ENCODE measurements around the gene RHOD.

Gene RHOD

GRCh38 chr11:67098799-67099429 lies 42.3 kb downstream of the RHOD start:
- TF ChIP-seq RARB (CRISPR knock-in tag; IDR thresholded peaks at IDR 0.05) (no peak), ARNTL (CRISPR knock-in tag; IDR thresholded peaks at IDR 0.05; ENCODE audit: borderline replicate concordance, low read depth) (no peak)
- no peak for ATAC-seq

DNA sequence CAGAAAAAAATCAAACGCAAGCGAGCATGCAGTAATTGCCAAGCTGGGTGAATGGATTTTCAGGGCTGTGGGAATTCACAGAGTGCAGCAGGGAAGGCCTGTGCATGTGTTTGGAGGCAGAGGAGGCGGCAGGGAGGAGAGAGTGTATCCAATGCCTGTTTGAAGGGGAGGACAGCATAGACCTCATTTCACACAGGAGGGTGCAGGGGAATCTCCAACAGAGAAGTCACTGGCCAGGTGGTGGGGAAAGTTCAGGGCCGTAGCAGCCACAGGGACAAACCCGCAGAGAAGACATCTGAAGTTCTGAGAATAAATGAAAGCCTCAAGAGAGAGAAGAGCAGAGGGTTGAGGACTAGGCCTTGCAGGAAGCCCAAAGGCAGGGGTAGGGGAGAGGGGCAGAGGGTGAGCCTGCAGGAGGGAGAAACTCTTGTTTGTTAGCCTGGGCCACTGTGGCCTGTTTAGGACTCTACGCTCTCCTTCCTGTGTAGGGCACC lies 43.2 kb downstream of the RHOD start:
- no peak for ATAC-seq

DNA sequence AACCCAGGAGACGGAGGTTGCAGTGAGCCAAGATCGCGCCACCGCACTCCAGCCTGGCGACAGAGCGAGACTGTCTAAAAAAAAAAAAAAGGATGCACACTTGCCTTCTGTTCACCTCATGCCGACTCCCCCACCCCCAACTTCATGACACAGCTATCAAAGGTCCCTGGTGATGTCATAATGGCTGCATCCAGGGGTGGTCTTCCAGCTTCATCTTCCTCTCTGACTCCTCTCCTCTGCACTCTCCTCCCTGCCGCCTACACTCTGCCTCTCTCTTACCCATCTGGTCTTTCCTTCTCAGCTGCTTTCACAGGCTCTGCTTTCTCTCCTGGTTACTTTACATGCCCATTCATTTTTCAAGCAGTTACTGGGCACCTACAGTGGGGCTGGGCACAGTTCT lies 46.0 kb downstream of the RHOD start:
- no peak for ATAC-seq
- TF ChIP-seq TOX (CRISPR knock-in tag; IDR thresholded peaks at IDR 0.05; ENCODE audit: borderline replicate concordance), result no peak
- no peak for TF ChIP-seq CREB5 (CRISPR knock-in tag; IDR thresholded peaks at IDR 0.05; ENCODE audit: low read depth)
- no peak for TF ChIP-seq ISL1 (CRISPR knock-in tag; IDR thresholded peaks at IDR 0.05)
- no peak for TF ChIP-seq PPARA (CRISPR knock-in tag; IDR thresholded peaks at IDR 0.05; ENCODE audit: borderline replicate concordance)
- no peak for TF ChIP-seq ZFP3 (CRISPR knock-in tag; IDR thresholded peaks at IDR 0.05)
- TF ChIP-seq OSR1 (CRISPR knock-in tag; IDR thresholded peaks at IDR 0.05), result no peak
- no peak for TF ChIP-seq ARNTL (CRISPR knock-in tag; IDR thresholded peaks at IDR 0.05; ENCODE audit: borderline replicate concordance, low read depth)
- TF ChIP-seq POU6F1 (CRISPR knock-in tag; IDR thresholded peaks at IDR 0.05; ENCODE audit: borderline replicate concordance, low read depth), result no peak
- no peak for TF ChIP-seq SNAI2 (CRISPR knock-in tag; IDR thresholded peaks at IDR 0.05)
- no peak for TF ChIP-seq ZFP30 (CRISPR knock-in tag; IDR thresholded peaks at IDR 0.05)
- no peak for TF ChIP-seq ZNF8 (CRISPR knock-in tag; IDR thresholded peaks at IDR 0.05)
- TF ChIP-seq ZNF565 (CRISPR knock-in tag; conservative IDR thresholded peaks at IDR 0.05; ENCODE audit: low read depth), result no peak
- no peak for TF ChIP-seq PATZ1 (CRISPR knock-in tag; IDR thresholded peaks at IDR 0.05; ENCODE audit: borderline replicate concordance)
- no peak for TF ChIP-seq ZC3H10 (CRISPR knock-in tag; IDR thresholded peaks at IDR 0.05)
- no peak for TF ChIP-seq CSRNP3 (CRISPR knock-in tag; IDR thresholded peaks at IDR 0.05)
- TF ChIP-seq ZNF70 (CRISPR knock-in tag; IDR thresholded peaks at IDR 0.05), result no peak
- no peak for TF ChIP-seq ESRRG (CRISPR knock-in tag; IDR thresholded peaks at IDR 0.05)
- no peak for TF ChIP-seq RARB (CRISPR knock-in tag; IDR thresholded peaks at IDR 0.05)
- TF ChIP-seq BACH2 (CRISPR knock-in tag; IDR thresholded peaks at IDR 0.05; ENCODE audit: borderline replicate concordance), result no peak
- TF ChIP-seq GLIS3 (CRISPR knock-in tag; IDR thresholded peaks at IDR 0.05), result no peak

More for the DNA sequence above, 43.2 kb downstream of the RHOD start:
- TF ChIP-seq SNAI2 (CRISPR knock-in tag; IDR thresholded peaks at IDR 0.05) (no peak), CREB5 (CRISPR knock-in tag; IDR thresholded peaks at IDR 0.05; ENCODE audit: low read depth) (no peak), PPARA (CRISPR knock-in tag; IDR thresholded peaks at IDR 0.05; ENCODE audit: borderline replicate concordance) (no peak), CSDC2 (CRISPR knock-in tag; IDR thresholded peaks at IDR 0.05) (no peak), CSRNP3 (CRISPR knock-in tag; IDR thresholded peaks at IDR 0.05) (no peak), POU6F1 (CRISPR knock-in tag; IDR thresholded peaks at IDR 0.05; ENCODE audit: borderline replicate concordance, low read depth) (no peak), ZNF8 (CRISPR knock-in tag; IDR thresholded peaks at IDR 0.05) (no peak), RARB (CRISPR knock-in tag; IDR thresholded peaks at IDR 0.05) (no peak)

Measured in SK-N-SH treated with all-trans-retinoic acid at 6 μM for 48 hours (cell line).